GM12801 (cell line): Measurements from ENCODE around the gene TCP11.

Source experiments
- TF ChIP-seq, protein P1 (sequence below): IDR thresholded peaks from one replicate; pipeline ENCODE4 v1.5.1; 2011; ENCODE audit warnings: control low read depth; ENCODE audit not compliant: insufficient read length; ENCODE audit errors: extremely low read depth

TCP11 gene

DNA sequence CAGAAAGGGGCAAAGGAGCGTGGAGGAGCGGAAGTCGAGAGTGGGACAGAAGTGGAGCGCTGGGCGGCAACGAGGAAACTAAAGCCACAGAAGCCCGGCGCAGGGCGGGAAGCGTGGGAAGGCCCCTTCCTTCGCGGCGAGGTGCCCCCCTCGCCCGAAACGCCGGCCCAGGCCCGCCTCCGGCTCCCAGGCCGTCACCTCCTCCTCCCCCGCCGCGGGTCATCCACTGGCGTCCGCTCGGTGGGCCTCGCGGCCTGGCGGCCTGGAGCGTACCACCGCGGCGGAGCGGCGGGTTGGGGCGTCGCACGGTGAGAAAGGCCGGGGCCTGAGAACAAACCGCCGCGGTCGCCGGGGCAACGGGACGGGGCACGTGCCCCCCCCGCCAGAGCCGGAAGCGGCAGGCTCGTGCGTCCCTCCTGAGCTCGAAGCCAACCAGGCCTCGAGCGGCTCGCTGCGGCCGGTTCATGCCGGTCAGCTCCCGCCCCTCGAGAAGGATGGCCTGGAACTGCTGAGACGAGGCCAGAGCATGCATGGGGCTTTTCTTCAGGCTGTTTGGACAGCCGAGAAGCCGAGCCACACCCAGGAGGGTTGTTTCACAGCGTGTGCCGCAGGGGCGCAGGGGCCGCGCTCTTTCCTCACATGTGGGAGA lies at the start of gene TCP11:
TSS of gene TCP11 (minus strand) at position 333 of the 649 bp plus-strand sequence. CDS start 469 bp downstream, outside the sequence.
- TF ChIP-seq, protein P1, sequence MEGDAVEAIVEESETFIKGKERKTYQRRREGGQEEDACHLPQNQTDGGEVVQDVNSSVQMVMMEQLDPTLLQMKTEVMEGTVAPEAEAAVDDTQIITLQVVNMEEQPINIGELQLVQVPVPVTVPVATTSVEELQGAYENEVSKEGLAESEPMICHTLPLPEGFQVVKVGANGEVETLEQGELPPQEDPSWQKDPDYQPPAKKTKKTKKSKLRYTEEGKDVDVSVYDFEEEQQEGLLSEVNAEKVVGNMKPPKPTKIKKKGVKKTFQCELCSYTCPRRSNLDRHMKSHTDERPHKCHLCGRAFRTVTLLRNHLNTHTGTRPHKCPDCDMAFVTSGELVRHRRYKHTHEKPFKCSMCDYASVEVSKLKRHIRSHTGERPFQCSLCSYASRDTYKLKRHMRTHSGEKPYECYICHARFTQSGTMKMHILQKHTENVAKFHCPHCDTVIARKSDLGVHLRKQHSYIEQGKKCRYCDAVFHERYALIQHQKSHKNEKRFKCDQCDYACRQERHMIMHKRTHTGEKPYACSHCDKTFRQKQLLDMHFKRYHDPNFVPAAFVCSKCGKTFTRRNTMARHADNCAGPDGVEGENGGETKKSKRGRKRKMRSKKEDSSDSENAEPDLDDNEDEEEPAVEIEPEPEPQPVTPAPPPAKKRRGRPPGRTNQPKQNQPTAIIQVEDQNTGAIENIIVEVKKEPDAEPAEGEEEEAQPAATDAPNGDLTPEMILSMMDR: no peak

DNA sequence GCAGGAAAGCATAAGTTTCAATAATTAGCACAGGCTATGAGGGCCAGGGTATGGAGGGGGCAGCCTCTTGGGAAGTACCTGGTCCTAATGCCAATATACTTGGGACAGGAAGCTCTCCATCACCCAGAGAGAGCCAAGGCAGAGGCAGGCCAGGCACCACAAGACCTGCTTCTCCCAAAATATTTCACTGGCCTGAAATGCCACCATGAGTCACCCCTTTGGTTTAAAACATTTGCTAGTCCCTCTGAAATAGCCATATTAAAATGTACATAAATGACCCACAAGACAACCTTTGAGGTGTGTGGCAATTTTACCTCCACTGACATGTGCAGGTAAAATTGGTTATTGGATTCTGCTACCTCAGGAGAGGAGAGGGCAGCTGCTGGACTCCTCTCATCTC lies 49.2 kb upstream of the TCP11 start:
- TF ChIP-seq, protein P1: no peak

DNA sequence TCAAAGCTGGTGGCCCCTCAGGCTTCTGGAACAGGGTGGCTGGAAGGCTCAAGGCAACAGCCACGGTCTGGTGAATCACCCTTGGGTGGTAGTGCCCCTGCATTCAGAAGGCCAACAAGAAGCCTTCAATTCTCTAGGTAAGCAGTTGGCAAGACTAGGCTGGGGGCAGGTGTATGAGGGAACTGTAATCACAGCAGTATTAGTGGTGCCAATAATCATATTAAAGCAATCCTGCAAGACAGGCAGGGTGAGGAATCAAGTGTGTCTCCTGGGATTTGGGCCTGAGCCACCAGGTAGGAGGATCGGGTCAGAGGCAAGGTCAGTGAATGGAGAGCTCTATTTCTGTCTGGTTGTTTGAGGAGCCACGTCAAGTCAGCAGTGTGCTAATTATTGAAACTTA lies 47.7 kb upstream of the TCP11 start:
- TF ChIP-seq, protein P1: no peak

DNA sequence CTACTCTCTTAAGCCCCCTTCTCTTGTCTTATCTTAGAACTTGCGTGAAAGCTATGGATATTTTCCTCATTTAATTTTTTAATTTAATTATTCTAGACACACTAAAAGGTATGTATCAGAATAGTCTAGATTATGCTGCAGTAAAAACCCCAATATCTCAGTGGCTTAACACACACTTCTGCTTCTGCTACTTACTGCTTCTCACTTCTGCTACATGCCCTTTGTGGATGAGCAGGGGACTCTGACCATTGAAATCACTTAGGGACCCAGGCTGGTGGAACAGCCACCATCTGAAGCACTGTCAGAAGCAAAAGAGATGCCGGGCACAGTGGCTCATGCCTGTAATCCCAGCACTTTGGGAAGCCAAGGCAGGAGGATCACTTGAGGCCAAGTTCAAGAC lies 45.4 kb upstream of the TCP11 start:
- TF ChIP-seq, protein P1: no peak

DNA sequence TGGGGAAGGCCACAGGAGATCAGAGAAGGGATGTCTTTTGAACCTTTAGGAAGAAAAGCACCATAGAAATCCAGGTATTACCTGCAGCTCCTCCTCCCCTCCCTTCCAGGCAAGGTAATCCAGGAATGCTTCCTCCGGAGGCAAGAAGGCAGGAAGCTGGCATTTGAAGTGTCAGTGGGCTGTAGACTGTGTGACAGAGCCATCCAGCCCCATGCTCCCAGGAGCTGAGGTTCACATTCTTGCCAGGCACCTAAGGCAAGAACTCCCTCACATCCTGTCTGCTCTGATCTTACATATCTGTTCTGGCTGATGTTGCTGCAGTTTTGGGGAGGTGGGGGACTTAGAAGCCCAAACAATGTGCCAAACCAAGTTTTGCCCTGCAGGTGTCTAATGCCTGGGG lies 44.8 kb upstream of the TCP11 start:
- TF ChIP-seq, protein P1: no peak

DNA sequence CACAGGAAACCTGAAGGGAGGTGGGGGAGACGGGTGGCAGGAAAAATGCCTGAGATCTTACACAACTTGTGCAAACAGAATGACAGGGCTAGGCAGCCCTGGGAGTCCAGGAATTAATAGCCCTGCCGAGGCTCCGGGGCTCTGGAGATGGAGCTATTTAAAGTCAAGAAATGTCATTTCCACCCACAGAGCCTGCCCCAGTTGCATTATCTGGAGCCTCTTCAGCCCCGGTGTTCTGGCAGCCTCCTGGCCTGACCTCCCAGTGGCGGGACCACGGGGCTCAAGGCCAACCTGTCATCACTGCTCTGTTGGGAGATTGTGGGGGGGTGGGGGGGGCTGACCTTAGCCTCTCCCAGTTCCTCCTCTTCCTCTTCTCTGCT lies 44.2 kb upstream of the TCP11 start:
- TF ChIP-seq, protein P1: no peak

DNA sequence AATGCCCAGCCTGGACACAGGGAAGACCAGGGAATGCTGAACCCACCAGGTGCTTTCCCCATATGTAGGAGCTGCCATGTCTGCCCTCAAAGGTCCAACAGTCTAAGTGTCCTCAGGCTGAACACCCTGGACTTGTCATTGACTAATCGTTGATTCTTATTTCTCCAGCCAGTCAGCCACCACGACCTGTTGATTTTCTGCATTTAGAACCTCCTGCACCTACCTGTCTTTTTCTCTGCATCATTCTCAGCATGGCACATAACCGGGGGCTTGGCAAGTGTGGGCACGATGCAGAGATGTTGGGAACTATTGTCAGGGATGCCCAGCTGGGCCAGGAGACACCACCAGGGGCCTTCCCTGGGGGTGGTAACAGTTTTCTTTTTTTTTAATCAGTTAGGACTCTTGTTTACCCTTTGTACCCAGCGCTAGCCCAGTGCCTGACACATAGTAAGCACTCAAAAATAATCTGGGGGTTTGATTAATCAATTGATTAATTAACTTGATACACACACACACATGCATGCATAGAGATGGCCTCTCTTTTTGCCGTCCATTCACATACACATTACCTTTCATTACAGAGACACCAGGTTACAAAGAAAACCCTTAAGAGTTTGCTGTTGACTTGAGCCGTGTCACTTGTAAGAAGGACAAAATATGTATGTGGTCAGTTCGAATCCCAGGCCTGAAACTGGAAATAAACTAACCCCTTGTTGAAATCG lies 43.6 kb upstream of the TCP11 start:
- TF ChIP-seq, protein P1: no peak
